GM21528 (cell line): Measurements from ENCODE around the gene FAAH2.
"Not testable (repeated sequence)": the region's sequence is repeated elsewhere in the genome, so short reads cannot be mapped to it uniquely, and the experiment has no call there.

Experiments used
- ATAC-seq: cut with Tn5 transposase; IDR thresholded peaks from one replicate; pipeline ENCODE4 v1.9.1; 2021; ENCODE audit warnings: mild to moderate bottlenecking, moderate library complexity; ENCODE audit not compliant: unreplicated experiment, low FRiP score

Gene FAAH2

GRCh38 chrX:57286507-57287251 lies at the start of gene FAAH2:
TSS of gene FAAH2 (plus strand) at chrX:57286706. CDS start at chrX:57286826, 120 bp downstream.
- ATAC-seq: peak; percentile 91

GRCh38 chrX:57241967-57242366 lies 44.5 kb upstream of the FAAH2 start:
- no peak for ATAC-seq

- no peak for ATAC-seq
Observed at GRCh38 chrX:57251965-57252364, 34.5 kb upstream of the FAAH2 start.

- no peak for ATAC-seq
Observed at GRCh38 chrX:57265126-57265525, 21.4 kb upstream of the FAAH2 start.

GRCh38 chrX:57266275-57266674 lies 20.2 kb upstream of the FAAH2 start:
- ATAC-seq: no peak

- no peak for ATAC-seq
Observed at GRCh38 chrX:57266871-57267270, 19.6 kb upstream of the FAAH2 start.

GRCh38 chrX:57267308-57267707 lies 19.2 kb upstream of the FAAH2 start:
- ATAC-seq: no peak

- ATAC-seq: no peak
Observed at GRCh38 chrX:57270980-57271379, 15.5 kb upstream of the FAAH2 start.

GRCh38 chrX:57282568-57282967 lies 3.9 kb upstream of the FAAH2 start:
- ATAC-seq: no peak

- ATAC-seq: no peak
Observed at GRCh38 chrX:57285001-57285400, 1.5 kb upstream of the FAAH2 start.

GRCh38 chrX:57289089-57289488 lies 2.6 kb downstream of the FAAH2 start:
- no peak for ATAC-seq

- no peak for ATAC-seq
Observed at GRCh38 chrX:57294961-57295360, 8.5 kb downstream of the FAAH2 start.

GRCh38 chrX:57295679-57296078 lies 9.2 kb downstream of the FAAH2 start:
- not testable (repeated sequence) for ATAC-seq

GRCh38 chrX:57313583-57314215 lies 27.2 kb downstream of the FAAH2 start:
- ATAC-seq: no peak

GRCh38 chrX:57329008-57329407 lies 42.5 kb downstream of the FAAH2 start:
- ATAC-seq: no peak

- ATAC-seq: not testable (repeated sequence)
Observed at GRCh38 chrX:57335790-57336189, 49.3 kb downstream of the FAAH2 start.

- no peak for ATAC-seq
Observed at GRCh38 chrX:57353472-57354132, 67.1 kb downstream of the FAAH2 start.

- no peak for ATAC-seq
Observed at GRCh38 chrX:57364145-57364544, 77.6 kb downstream of the FAAH2 start.

- ATAC-seq: no peak
Observed at GRCh38 chrX:57366430-57366829, 79.9 kb downstream of the FAAH2 start.

GRCh38 chrX:57367649-57368048 lies 81.1 kb downstream of the FAAH2 start:
- no peak for ATAC-seq

- no peak for ATAC-seq
Observed at GRCh38 chrX:57368158-57368557, 81.7 kb downstream of the FAAH2 start.

GRCh38 chrX:57379296-57379695 lies 92.8 kb downstream of the FAAH2 start:
- ATAC-seq: no peak
